ENCODE data around the gene MMP28. TPM values are rescaled to one million over a fixed set of nuclear protein-coding genes. Genes with fewer than 3 reads are reported as not detected.

The MMP28 gene
- total RNA-seq, 4 donors from 2014 or later: 104 to 368 (median 128) TPM

- no peaks in the 10 kb centered on the region for H3K9me3 ChIP-seq
- no peak overlapping the region for H3K4me3 ChIP-seq
- no peaks in the 10 kb centered on the region for H3K27me3 ChIP-seq
- DNase-seq: no peak
- TF ChIP-seq CTCF (IDR thresholded peaks at IDR 0.05) (no peak), EP300 (IDR thresholded peaks at IDR 0.05; ENCODE audit: low read depth) (no peak), POLR2AphosphoS5 (IDR thresholded peaks at IDR 0.05) (no peak), POLR2A (IDR thresholded peaks at IDR 0.05) (no peak)
- H3K4me1 ChIP-seq: peaks cover 28 to 45% (median 43%) of the 10 kb centered on the region in 4 donors
- peak overlapping the region; percentile 66 to 88 (median 80) for H3K27ac ChIP-seq
- no peaks in the 10 kb centered on the region for H3K36me3 ChIP-seq
- in situ Hi-C loops (cut with MboI; ENCODE audit: low pct_ligation_motif_present in 1 of 4, low pct_unique_long_range_greater_than_20kb in 1 of 4, low sequenced_read_pairs in 3 of 4) (no loop called here), intact Hi-C loops (cut with DNase I; ENCODE audit: low total_unique reads) (no loop called here)
- 81% methylated on average over 20 of the region's 20 CpGs; no CpG with 5 or more reads in 1 of the 2 donors for WGBS, 2 donors (ENCODE audit: low coverage in 1 of 2)
Observed at GRCh38 chr17:35773129-35773528, 22.3 kb downstream of the MMP28 start.

- in situ Hi-C loops (cut with MboI; ENCODE audit: low pct_ligation_motif_present in 1 of 4, low pct_unique_long_range_greater_than_20kb in 1 of 4, low sequenced_read_pairs in 3 of 4): loop anchor here in 3 of 4 donors (5.0 to 10.0 kb wide), 2 partner anchors 32 to 45 kb away; no protein-coding TSS in a partner anchor
Observed at GRCh38 chr17:35769895-35770486, 25.4 kb downstream of the MMP28 start.

GRCh38 chr17:35768797-35769196 is 26.6 kb downstream of the MMP28 start:
- Histone ChIP-seq H3K9me3 (no peaks in the 10 kb centered on the region), H3K27ac (no peak overlapping the region), H3K4me1 (peaks cover 11 to 26% (median 25%) of the 10 kb centered on the region in 4 donors), H3K36me3 (no peaks in the 10 kb centered on the region), H3K27me3 (no peaks in the 10 kb centered on the region), H3K4me3 (no peak overlapping the region)
- in situ Hi-C loops (cut with MboI; ENCODE audit: low pct_ligation_motif_present in 1 of 4, low pct_unique_long_range_greater_than_20kb in 1 of 4, low sequenced_read_pairs in 3 of 4): loop anchor here in 3 of 4 donors (5.0 to 10.0 kb wide), 2 partner anchors 34 to 46 kb away; no protein-coding TSS in a partner anchor
- 35 to 83% methylated on average over 2 of the region's 2 CpGs for WGBS, 2 donors (ENCODE audit: low coverage in 1 of 2)
- no peak for TF ChIP-seq CTCF (IDR thresholded peaks at IDR 0.05)
- TF ChIP-seq POLR2A (IDR thresholded peaks at IDR 0.05): no peak
- no peak for TF ChIP-seq POLR2AphosphoS5 (IDR thresholded peaks at IDR 0.05)
- TF ChIP-seq EP300 (IDR thresholded peaks at IDR 0.05; ENCODE audit: low read depth): no peak
- no peak for DNase-seq
- intact Hi-C loops (cut with DNase I; ENCODE audit: low total_unique reads): no loop called here

More at GRCh38 chr17:35769895-35770486, 25.4 kb downstream of the MMP28 start:
- intact Hi-C loops (cut with DNase I; ENCODE audit: low total_unique reads): no loop called here
- no peak for DNase-seq
- H3K27ac ChIP-seq: no peak overlapping the region
- peaks cover 18 to 27% (median 25%) of the 10 kb centered on the region in 4 donors for H3K4me1 ChIP-seq
- no peaks in the 10 kb centered on the region for H3K9me3 ChIP-seq
- H3K4me3 ChIP-seq: no peak overlapping the region
- no peaks in the 10 kb centered on the region for H3K36me3 ChIP-seq
- TF ChIP-seq POLR2A (IDR thresholded peaks at IDR 0.05) (no peak), CTCF (IDR thresholded peaks at IDR 0.05) (no peak), POLR2AphosphoS5 (IDR thresholded peaks at IDR 0.05) (no peak), EP300 (IDR thresholded peaks at IDR 0.05; ENCODE audit: low read depth) (no peak)
- no peaks in the 10 kb centered on the region for H3K27me3 ChIP-seq
- 95 to 100% methylated on average over 5 to 23 of the region's 48 CpGs for WGBS, 2 donors (ENCODE audit: low coverage in 1 of 2)

- intact Hi-C loops (cut with DNase I; ENCODE audit: low total_unique reads): no loop called here
Observed at GRCh38 chr17:35766903-35767510, 28.4 kb downstream of the MMP28 start.

More at GRCh38 chr17:35766903-35767510, 28.4 kb downstream of the MMP28 start:
- DNase-seq: no peak
- Histone ChIP-seq H3K4me1 (peaks cover 9 to 23% (median 19%) of the 10 kb centered on the region in 4 donors), H3K4me3 (no peak overlapping the region), H3K27me3 (no peaks in the 10 kb centered on the region), H3K36me3 (no peaks in the 10 kb centered on the region), H3K27ac (no peak overlapping the region), H3K9me3 (no peaks in the 10 kb centered on the region)
- TF ChIP-seq POLR2AphosphoS5 (IDR thresholded peaks at IDR 0.05): no peak
- TF ChIP-seq CTCF (IDR thresholded peaks at IDR 0.05): peak; percentile 39 to 58 (median 43)
- in situ Hi-C loops (cut with MboI; ENCODE audit: low pct_ligation_motif_present in 1 of 4, low pct_unique_long_range_greater_than_20kb in 1 of 4, low sequenced_read_pairs in 3 of 4): loop anchor here in 3 of 4 donors (5.0 to 10.0 kb wide), 2 partner anchors 35 to 48 kb away; no protein-coding TSS in a partner anchor
- 56 to 57% methylated on average over 4 to 7 of the region's 7 CpGs for WGBS, 2 donors (ENCODE audit: low coverage in 1 of 2)

Measured in transverse colon (tissue), 4 donors.